22Rv1 (cell line): ENCODE data around the gene CCDC28B.

Source experiments
- H3K27ac ChIP-seq: fragments of 450-650 bp; 2 replicates; pipeline ENCODE4 v1.5.1; 2017
- CTCF ChIP-seq: fragments of 450-650 bp; IDR thresholded peaks from 2 replicates; pipeline ENCODE4 v1.5.1; 2017; ENCODE audit warnings: mild to moderate bottlenecking
- ZFX ChIP-seq: fragments of 450-650 bp; IDR thresholded peaks from 2 replicates; pipeline ENCODE4 v1.6.1; 2017; ENCODE audit warnings: antibody characterized with exemption, borderline replicate concordance

CCDC28B gene

GRCh38 chr1:32194984-32195383 lies 5.4 kb upstream of the CCDC28B start:
- no peak overlapping the region for H3K27ac ChIP-seq
- TF ChIP-seq CTCF, result no peak
- TF ChIP-seq ZFX, result no peak

GRCh38 chr1:32195531-32195930 lies 4.9 kb upstream of the CCDC28B start:
- H3K27ac ChIP-seq, result no peak overlapping the region
- TF ChIP-seq ZFX (no peak), CTCF (no peak)

- no peak for TF ChIP-seq CTCF
- no peak for TF ChIP-seq ZFX
- no peak overlapping the region for H3K27ac ChIP-seq
These were observed 4.2 kb upstream of the CCDC28B start for GRCh38 chr1:32195972-32196823.

GRCh38 chr1:32197074-32197473 lies 3.3 kb upstream of the CCDC28B start:
- H3K27ac ChIP-seq, result peak overlapping the region; percentile 80
- TF ChIP-seq ZFX, result no peak
- no peak for TF ChIP-seq CTCF

GRCh38 chr1:32197837-32198236 lies 2.6 kb upstream of the CCDC28B start:
- TF ChIP-seq ZFX, result no peak
- no peak for TF ChIP-seq CTCF
- H3K27ac ChIP-seq, result peak overlapping the region; percentile 80

GRCh38 chr1:32198237-32199042 lies 2.0 kb upstream of the CCDC28B start:
- peak overlapping the region; percentile 80 for H3K27ac ChIP-seq
- no peak for TF ChIP-seq CTCF
- no peak for TF ChIP-seq ZFX
